Measurements from ENCODE around the gene ZNF823.
A peak's percentile ranks its signal among the peaks of the same experiment; 100 is the strongest.

ZNF823 gene

DNA sequence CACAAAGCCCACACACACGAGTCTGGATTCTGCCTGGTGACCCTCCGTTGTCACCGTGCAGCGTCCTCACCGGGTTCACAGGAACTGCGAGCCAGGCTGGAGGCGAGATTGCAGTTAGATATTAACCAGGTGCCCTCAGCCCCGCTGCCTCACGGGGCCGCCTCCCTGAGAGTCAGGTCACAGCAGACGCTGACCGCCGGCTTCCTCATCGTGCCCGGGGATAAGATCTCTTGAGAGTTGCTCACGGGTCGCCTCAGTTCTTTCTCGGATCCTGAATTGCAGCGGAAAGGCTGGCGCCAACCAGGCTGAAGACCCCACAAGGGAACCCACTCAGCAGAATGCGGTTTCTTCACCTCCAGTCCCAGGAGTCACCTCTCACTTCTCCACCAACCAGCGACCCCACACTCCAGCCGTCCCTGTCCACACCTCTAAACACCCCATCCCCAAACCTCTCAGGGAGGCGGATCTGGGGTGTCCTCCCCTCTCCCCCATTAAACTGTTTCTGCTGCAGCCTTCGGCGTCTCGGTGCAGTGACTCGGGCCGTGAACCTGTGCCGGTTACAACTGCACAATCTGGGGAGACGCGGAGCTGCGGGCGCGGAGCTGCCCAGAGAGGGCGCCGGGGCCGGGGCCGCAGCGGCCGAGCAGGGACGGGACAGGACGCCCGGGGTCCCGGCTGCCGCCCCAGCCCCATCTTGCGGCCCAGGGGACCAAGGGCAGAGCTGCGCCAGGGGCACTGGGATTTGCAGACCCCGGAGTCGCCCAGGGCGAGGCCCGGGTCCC is 591 bp downstream of the ZNF823 start:
- DNase-seq (ENCODE audit: low read depth, low spot score), result peak; percentile 69

DNA sequence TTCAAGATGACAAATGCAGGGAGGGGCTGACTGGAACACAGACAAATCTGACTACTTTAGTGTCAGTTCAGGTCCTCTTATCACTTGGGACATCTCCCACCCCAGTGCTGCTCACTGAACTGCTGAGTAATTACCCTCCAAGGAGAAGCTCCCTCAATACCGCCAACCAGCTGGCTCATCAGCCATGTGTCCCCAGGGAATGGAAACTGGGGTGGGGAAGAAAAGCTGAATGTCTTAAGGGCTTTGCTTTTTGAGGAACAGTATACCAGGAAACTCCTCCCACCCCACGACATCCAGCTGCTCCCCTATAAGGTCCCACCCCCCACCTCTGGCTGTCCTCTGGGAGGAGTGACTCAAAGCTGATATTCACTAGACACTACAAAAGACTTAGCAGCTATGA is 2.0 kb downstream of the ZNF823 start:
- peak; percentile 62 for DNase-seq (ENCODE audit: low read depth, low spot score)

DNA sequence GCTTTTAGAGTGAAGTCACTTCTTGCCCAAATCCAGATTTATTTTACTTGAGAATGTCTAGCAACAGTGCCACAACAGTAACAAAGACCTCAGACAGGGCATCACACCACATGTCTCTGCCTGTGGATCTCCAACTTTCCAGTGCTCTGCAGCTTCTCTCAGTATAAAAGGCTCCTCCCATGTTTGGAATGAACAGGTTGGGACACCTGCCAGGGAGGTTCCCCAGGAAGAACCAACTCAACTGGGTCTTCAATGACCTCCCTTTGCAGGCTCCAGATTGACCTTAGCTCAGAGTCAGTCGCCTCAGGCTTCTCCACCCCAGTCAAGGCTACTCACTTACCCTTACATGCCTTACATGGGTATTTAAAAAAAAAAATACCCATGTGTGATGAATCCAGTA is 3.4 kb downstream of the ZNF823 start:
- peak; percentile 23 for DNase-seq (ENCODE audit: low read depth, low spot score)

DNA sequence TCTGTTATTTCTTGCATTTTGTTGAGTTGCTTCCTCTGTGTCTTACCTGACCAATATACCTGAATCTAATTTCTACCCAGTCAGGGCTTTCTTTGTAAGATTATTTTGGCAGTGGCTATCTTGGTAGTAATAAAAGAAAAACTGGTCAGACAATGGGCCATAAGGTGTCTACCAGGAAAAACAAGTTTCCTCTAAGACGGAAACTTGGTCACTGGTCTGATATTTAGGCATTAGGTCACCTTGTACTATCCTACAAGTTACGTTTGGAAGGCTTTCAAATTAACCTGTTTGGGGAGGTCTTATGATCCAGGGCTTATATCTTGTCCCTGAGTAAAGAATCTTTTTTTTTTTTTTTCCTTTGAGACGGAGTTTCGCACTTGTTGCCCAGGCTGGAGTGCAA is 9.2 kb downstream of the ZNF823 start:
- DNase-seq (ENCODE audit: low read depth, low spot score), result no peak

DNA sequence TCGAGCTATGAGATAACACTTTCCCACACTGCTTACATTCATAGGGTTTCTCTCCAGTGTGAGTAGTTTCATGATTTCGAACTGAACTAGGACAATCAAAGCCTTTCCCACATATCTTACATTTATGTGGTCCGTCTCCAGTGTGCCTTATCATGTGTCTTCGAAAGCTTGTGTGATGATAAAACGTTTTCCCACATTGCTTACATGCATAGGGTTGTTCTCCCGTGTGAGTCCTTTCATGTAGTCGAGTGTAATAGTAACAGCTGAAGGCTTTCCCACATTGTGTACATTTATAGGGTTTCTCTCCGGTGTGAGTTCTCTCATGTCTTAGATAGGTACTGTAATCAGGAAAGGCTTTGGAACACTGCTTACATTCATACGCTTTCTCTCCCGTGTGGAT is 16.3 kb downstream of the ZNF823 start:
- DNase-seq (ENCODE audit: low read depth, low spot score), result no peak

DNA sequence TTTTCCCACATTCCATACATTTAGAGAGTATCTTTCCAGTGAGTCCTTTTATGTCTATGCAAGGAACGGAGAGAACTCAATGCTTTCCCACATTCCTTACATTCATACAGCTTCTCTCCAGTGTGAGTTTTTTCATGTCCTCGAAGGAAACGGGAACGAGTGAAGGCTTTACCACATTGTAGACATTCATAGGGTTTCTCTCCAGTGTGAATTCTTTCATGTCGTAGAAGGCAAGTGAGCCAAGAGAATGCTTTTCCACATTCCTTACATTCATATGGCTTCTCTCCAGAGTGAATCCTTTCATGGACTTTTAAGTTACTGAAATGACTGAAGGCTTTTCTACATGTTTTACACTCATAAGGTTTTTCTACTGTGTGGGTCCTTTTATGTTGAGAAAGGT is 17.1 kb downstream of the ZNF823 start:
- no peak for DNase-seq (ENCODE audit: low read depth, low spot score)

DNA sequence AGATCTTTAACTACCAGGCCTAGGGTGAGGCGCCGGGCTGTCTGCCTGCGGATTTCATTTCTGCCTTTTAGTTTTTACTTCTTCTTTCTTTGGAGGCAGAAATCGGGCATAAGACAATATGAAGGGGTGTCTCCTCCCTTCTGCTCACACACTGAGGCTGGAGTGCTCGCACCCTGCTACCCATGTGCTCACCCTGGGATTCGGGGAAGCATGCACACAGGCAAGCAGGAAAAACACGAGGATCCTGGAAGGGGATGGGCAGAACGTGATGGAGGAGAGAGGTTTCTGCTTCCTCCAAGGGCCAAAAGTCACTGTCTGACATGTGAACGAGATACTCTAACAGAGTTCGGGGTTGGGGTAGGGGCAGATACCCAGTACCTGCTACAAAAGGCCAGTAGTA is 28.4 kb downstream of the ZNF823 start:
- no peak for DNase-seq (ENCODE audit: low read depth, low spot score)

DNA sequence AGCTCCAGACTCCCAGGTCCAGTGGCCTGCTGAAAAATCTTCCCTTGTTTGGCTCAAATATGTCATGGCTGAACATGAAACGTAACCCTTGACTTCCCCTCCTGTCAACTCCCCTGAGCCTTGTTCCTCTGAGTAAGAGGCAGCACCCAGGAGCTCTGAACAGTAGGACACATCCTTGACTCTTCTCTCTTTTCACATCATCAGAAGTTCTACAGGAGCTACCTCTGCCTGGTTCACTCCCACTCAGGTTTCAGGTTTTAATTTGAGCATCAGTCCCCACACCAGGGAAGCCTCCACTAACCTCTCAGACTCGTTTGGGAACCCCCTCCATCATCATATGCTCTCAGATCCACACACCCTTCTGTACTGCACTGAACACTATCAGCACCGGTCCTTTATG is 30.3 kb downstream of the ZNF823 start:
- DNase-seq (ENCODE audit: low read depth, low spot score), result no peak

DNA sequence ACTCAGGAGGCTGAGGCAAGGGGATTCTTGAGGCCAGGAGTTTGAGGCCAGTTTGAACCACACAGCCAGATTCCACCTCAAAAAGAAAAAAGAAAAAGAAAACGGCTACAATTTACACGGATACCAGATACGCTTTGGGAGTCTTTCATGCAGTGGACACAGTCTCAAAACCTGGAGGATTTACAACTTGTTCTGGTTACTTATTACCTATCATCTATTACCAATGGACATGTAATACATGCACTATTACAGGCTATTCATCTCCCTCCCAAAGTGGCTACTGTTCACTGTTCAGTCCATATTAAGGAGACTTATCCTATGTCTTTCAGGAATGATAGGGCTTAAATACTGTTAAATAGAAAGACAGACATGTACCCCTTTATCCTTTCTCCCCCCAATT is 33.3 kb downstream of the ZNF823 start:
- DNase-seq (ENCODE audit: low read depth, low spot score), result no peak

DNA sequence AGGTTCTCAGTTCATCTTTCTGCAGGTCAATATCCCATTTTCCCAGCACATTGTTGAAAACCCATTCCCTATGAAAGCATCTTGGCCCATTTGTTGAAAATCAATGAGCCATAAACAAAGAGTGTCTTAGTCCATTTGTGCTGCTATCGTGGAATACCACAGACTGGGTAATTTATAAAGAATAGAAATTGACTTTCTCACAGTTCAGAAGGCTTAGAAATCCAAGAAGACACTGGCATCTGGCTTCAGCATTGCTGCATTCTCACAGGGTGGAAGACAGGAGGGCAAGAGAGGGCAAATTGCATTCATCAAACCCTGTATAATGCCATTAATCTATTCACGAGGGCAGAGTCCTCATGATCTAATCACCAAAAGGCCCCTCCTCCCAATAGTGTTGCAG is 34.1 kb downstream of the ZNF823 start:
- no peak for DNase-seq (ENCODE audit: low read depth, low spot score)

DNA sequence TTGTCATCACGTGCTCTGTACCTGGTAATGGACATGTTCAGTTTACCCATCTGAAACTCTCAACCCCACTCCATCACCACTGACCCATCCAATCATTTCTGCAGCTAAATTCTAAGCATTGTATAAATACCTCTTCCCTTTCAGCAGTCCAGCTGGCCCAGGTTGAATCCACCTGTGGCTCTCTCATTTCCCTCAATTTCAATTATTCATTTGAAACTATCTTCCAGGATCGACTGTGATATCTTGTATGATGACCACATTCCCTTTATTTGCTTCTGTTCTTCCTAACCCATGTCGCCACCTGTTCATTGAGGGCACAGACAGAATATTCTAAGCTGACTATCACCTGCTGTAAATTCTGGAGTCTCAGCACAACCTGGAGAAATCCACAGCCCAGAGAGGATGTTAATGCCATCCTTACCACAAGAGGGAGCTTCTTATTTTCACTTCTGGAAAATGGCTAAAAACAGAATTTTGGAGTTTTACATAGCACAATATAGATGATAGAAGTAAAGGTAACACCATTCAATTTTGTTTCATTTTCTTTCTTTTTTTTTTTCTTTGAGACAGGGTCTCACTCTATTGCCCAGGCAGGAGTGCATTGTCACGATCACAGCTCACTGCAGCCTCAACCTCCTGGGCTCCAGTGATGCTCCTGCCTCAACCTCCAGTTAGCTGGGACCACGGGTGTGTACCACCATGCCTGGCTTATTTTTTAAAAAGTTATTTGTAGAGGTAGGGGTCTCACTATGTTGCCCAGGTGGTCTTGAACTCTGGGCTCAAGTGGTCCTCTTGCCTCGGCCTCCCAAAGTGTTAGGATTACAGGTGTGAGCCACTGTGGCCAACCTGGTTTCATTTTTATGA is 38.6 kb downstream of the ZNF823 start:
- no peak for DNase-seq (ENCODE audit: low read depth, low spot score)

DNA sequence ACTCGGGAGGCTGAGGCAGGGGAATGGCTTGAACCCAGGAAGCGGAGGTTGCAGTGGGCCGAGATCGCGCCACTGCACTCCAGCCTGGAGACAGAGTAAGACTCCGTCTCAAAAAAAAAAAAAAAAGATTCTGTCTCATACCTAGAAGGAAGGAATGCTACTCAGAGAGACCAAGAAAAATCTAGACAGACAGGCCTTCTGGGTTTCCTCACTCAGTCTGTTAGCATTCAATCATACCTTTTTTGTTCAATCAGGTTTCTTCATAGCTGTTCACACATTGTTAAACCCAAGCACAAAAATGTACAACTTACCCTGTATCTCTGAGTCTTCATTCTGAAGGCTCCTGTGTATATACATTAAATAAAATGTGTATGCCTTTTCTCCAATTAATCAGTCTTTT is 40.5 kb downstream of the ZNF823 start:
- no peak for DNase-seq (ENCODE audit: low read depth, low spot score)

DNA sequence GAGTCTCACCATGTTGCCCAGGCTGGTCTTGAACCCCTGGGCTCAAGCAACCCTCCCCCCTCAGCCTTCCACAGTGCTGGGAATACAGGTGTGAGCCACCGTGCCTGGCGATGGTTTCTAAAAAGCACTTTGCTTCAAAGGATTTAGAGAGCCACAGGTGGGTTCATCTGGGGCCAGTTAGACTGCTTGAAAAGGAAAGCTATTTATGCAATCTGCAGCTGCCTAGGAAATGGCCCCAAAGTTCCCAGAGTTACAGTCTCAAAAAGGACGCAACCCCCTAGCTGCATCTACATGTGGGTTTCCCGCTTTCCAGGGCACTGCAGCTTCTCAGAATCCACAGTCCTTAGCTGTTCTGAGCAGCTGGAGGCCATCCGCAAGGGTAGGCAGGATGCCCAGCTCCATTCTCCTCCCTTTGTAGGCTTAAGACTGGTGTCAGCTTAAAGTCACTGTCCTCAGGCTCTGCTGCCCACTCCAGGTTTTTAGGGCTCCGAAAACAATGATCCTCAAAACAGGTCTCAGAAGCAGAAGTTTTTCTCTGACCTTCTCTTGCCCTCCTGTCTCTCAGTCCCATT is 41.4 kb downstream of the ZNF823 start:
- DNase-seq (ENCODE audit: low read depth, low spot score), result peak; percentile 11

DNA sequence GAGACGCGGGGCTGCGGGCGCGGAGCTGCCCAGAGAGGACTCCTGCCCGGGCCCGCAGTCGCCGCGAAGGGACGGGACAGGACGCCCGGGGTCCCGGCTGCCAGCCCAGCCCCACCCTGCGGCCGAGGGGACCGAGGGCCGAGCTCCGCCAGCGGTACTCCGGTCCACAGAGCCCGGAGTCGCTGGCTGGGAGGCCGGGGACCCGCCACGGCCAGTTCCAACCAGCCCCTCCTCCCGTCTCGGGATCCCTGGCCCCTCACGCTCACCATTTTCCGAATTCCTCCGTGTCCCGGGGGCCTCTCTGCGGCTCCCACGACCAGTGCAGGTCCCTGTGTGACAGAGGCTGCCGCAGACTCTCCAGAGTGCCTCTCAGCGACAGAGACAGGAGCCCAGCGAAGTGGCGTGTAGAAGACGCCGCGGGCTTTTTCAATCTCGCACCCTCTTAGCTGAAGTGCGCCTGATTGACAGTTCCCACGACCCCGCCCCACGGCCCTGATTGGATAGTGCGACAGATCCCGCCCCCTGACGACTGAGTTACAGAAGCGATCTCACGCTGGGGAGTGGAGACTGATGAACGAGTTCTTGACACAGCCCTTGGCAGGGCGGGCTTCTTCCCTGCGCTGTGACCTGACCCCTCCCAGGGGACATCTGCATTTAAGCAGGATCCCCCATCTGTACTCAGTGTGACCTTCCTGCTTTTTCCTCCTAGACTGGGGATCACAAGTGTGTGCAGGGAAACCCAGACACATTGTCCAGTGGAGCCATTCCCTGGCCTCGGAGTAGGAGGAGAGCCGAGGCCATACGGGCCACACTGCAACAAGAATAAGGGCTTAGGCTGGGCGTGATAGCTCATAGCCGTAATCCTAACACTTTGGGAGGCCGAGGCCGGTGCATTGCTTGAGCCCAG is 44.0 kb downstream of the ZNF823 start:
- DNase-seq (ENCODE audit: low read depth, low spot score), result peak; percentile 98

DNA sequence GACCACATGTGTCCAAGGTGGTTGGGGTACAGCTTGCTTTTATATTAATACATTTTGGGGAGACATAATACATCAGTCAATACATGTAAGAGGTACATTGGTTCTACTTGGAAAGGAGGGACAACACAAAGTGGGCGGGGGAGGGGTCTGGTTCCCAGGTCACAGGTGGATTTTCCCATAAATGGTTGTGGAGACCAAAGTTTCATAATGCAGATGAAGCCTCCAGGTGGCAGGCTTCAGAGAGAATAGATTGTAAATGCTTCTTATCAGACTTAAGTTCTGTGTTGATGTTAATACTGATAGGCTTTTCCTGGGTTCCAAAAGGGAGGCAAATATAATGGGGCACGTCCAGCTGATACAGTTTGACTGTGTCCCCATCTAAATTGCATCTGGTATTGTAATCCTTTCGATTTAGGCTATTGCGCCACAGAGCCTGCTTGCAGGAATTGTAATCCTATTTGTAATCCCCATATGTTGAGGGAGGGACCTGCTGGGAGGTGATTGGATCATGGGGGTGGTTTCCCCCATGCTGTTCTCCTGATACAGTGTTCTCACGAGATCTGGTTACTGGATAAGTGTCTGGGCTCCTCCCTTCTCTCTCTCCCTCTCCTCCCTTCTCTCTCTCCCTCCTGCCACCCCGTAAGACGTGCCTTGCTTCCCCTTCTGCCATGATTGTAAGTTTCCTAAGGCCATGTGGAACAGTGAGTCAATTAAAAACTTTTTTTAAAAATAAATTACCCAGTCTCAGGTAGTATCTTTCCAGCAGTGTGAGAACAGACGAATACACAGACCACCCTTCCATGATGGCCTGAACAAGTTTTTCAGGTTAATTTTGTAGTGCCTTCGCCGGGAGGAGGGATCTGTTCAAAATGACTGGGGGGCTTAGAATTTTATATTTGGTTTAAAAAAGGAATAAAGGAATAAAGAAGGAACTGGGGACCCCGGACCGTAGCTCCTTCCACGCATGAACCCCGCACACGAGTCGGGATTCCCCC is 44.9 kb downstream of the ZNF823 start:
- DNase-seq (ENCODE audit: low read depth, low spot score), result peak; percentile 65

DNA sequence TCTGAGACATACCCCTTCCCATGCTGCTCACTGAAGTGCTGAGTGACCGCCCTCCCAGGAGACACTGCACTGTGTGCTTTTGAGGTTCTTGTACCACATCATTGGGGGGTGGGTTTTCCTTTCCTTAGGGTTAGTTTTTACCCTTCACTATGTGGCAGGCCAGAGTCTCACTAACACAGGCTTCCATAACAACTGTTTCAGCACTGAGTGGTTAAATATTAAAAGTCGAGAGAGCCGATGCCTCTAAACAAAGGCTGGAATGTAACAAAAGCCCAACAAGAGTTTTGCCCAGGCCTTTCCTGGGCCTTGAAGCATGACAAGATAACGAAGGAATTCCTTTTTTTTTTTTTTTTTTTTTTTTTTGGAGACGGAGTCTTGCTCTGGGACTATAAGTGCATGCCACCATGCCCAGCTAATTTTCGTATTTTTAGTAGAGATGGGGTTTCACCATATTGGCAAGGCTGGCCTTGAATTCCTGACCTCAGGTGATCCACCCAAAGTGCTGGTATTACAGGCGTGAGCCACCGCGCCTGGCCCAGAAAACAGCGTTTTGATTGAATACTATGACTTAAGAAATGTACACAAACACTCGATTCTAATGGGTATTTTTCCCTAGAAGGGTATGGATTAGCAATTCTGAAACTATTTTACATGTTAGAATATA is 46.5 kb downstream of the ZNF823 start:
- DNase-seq (ENCODE audit: low read depth, low spot score), result peak; percentile 35

DNA sequence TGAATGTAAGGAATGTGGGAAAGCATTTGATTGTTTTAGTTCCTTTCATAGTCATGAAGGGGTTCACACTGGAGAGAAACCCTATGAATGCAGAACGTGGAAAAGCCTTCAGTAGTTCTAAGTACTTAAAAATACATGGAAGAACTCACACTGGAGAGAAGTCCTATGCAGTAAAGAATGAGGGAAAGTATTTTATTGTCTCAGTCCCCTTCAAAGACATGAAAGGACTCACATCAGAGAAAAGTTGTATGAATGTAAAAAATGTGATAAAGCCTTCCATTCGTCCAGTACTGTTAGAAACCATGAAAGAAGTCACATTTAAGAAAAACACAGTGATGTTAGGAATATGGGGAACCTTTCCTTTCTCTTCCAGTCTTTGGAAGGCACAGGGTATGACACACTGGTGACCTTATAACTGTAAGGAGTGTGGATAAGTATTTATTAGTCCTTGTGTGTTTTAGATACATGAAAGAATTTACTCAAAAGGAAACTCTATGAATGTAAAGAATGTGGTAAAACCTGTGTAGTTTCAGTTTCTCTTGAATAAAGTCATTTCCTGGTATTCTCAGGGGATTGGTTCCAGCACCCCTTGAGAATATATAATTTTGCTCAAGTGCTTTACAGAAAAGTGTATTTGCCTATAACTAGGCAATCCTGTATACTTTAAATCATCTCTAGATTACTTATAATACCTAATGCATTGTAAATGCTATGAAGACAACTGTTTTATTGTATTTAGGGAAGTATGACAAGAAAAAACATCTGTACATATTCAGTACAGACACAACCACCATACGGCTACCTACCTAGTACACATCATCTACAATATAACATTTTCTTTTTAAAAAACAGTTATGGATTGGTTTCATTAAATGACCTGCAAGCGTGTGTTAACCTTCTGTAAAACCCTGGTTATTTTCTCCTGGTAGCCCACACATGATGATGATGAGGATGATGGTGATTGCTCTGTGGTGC is 52.8 kb downstream of the ZNF823 start:
- no peak for DNase-seq (ENCODE audit: low read depth, low spot score)

DNA sequence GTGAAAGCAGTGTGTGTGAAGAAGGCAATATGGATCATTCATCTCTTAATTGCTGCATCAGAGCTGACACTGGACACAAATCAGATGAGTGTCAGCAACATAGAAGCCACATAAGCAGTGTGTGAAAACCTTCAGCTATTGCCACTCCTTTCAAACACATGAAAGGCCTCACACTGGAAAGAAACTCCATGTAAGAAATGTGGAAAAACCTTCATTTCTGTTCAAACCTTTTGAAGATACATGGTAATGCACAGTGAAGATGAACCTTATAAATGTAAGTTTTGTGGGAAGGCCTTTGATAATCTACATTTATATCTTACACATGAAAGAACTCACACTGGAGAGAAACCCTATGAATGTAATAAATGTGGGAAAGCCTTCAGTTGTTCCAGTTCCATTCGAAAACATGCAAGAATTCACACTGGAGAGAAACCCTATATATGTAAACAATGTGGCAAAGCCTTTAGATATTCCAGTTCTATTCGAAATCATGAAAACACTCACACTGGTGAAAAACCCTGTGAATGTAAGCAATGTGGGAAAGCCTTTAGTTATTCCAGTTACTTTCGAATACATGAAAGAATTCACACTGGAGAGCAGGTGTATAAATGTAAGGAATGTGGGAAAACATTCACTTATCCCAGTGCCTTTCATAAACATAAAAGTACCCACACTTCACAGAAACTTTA is 53.6 kb downstream of the ZNF823 start:
- no peak for DNase-seq (ENCODE audit: low read depth, low spot score)

Measured in ELF-1 (cell line).